Measurements from ENCODE around the gene PRRT1.

- TF ChIP-seq CTCF (IDR thresholded peaks at IDR 0.05) (no peak), POLR2A (IDR thresholded peaks at IDR 0.05; ENCODE audit: low read depth) (peak; percentile 9)
Measured at GRCh38 chr6:32127717-32128592, 23.8 kb downstream of the PRRT1 start, which contains the start of gene ATF6B.

All from esophagus muscularis mucosa (tissue), 3 donors.